ENCODE data around the gene BICDL1. TPM values are rescaled to one million over a fixed set of nuclear protein-coding genes. Genes with fewer than 3 reads are reported as not detected.
"Not testable (repeated sequence)": the region's sequence is repeated elsewhere in the genome, so short reads cannot be mapped to it uniquely, and the experiment has no call there.

Gene BICDL1
- total and polyA plus RNA-seq, 2 donors (not counting 1 experiment from before 2014, with no cell fraction given): not detected

GRCh38 chr12:120039711-120040110, 50.7 kb downstream of the BICDL1 start:
- H3K9me3 ChIP-seq (ENCODE audit: control insufficient read depth, insufficient read depth, low read depth, low read length): no peaks in the 10 kb centered on the region
- H3K9ac ChIP-seq (ENCODE audit: insufficient read depth, low read length): no peak overlapping the region
- no peak for DNase-seq (ENCODE audit: low read depth in 2 of 2)
- H3K27ac ChIP-seq (ENCODE audit: insufficient read depth, low read length): no peak overlapping the region
- TF ChIP-seq EZH2 (IDR thresholded peaks at IDR 0.05; ENCODE audit: low read length, missing control alignments): no peak
- H3K36me3 ChIP-seq (ENCODE audit: control insufficient read depth, insufficient read depth, low read length): no peaks in the 10 kb centered on the region
- no peak overlapping the region for H3K4me3 ChIP-seq (replicated peaks in 1 of 4; ENCODE audit: control extremely low read depth in 1 of 4, insufficient read depth in 1 of 4, low read depth in 3 of 4, low read length in 4 of 4)
- no peaks in the 10 kb centered on the region for H3K4me1 ChIP-seq (ENCODE audit: control insufficient read depth, extremely low read depth, insufficient read depth, low read length)
- no peak overlapping the region for H2AFZ ChIP-seq (ENCODE audit: low read length)
- H3K27me3 ChIP-seq (ENCODE audit: control insufficient read depth, insufficient read depth, low read length): peaks cover 3% of the 10 kb centered on the region
- no peaks in the 10 kb centered on the region for H4K20me1 ChIP-seq (ENCODE audit: control insufficient read depth, extremely low read depth, insufficient read depth, low read length)
- no peak overlapping the region for H3K4me2 ChIP-seq (ENCODE audit: extremely low read depth, insufficient read depth, low read length)
- H3K79me2 ChIP-seq (ENCODE audit: control insufficient read depth, insufficient read depth, low read length): no peaks in the 10 kb centered on the region

- H2AFZ ChIP-seq (ENCODE audit: low read length): no peak overlapping the region
- H3K27me3 ChIP-seq (ENCODE audit: control insufficient read depth, insufficient read depth, low read length): peaks cover 3% of the 10 kb centered on the region
- H3K4me1 ChIP-seq (ENCODE audit: control insufficient read depth, extremely low read depth, insufficient read depth, low read length): no peaks in the 10 kb centered on the region
- H3K4me3 ChIP-seq (replicated peaks in 1 of 4; ENCODE audit: control extremely low read depth in 1 of 4, insufficient read depth in 1 of 4, low read depth in 3 of 4, low read length in 4 of 4): no peak overlapping the region
- TF ChIP-seq CTCF (conservative IDR thresholded peaks at IDR 0.05 in 1 of 2, IDR thresholded peaks at IDR 0.05 in 1 of 2; ENCODE audit: low read depth in 1 of 2, low read length in 2 of 2): no peak
- no peak for TF ChIP-seq EZH2 (IDR thresholded peaks at IDR 0.05; ENCODE audit: low read length, missing control alignments)
- no peak overlapping the region for H3K4me2 ChIP-seq (ENCODE audit: extremely low read depth, insufficient read depth, low read length)
- H3K27ac ChIP-seq (ENCODE audit: insufficient read depth, low read length): no peak overlapping the region
- DNase-seq (ENCODE audit: low read depth in 2 of 2): no peak
- H3K79me2 ChIP-seq (ENCODE audit: control insufficient read depth, insufficient read depth, low read length): no peaks in the 10 kb centered on the region
- H3K9ac ChIP-seq (ENCODE audit: insufficient read depth, low read length): no peak overlapping the region
- H3K9me3 ChIP-seq (ENCODE audit: control insufficient read depth, insufficient read depth, low read depth, low read length): no peaks in the 10 kb centered on the region
- H3K36me3 ChIP-seq (ENCODE audit: control insufficient read depth, insufficient read depth, low read length): no peaks in the 10 kb centered on the region
- H4K20me1 ChIP-seq (ENCODE audit: control insufficient read depth, extremely low read depth, insufficient read depth, low read length): no peaks in the 10 kb centered on the region
Observed at GRCh38 chr12:120041386-120042231, 52.6 kb downstream of the BICDL1 start.

GRCh38 chr12:120045367-120045766, 56.3 kb downstream of the BICDL1 start:
- not testable (repeated sequence) for H3K27me3 ChIP-seq (ENCODE audit: control insufficient read depth, insufficient read depth, low read length); DNase-seq (ENCODE audit: low read depth in 2 of 2); H4K20me1 ChIP-seq (ENCODE audit: control insufficient read depth, extremely low read depth, insufficient read depth, low read length); H3K79me2 ChIP-seq (ENCODE audit: control insufficient read depth, insufficient read depth, low read length); H2AFZ ChIP-seq (ENCODE audit: low read length); H3K9me3 ChIP-seq (ENCODE audit: control insufficient read depth, insufficient read depth, low read depth, low read length); H3K36me3 ChIP-seq (ENCODE audit: control insufficient read depth, insufficient read depth, low read length); H3K27ac ChIP-seq (ENCODE audit: insufficient read depth, low read length); H3K4me2 ChIP-seq (ENCODE audit: extremely low read depth, insufficient read depth, low read length); H3K4me1 ChIP-seq (ENCODE audit: control insufficient read depth, extremely low read depth, insufficient read depth, low read length); H3K4me3 ChIP-seq (replicated peaks in 1 of 4; ENCODE audit: control extremely low read depth in 1 of 4, insufficient read depth in 1 of 4, low read depth in 3 of 4, low read length in 4 of 4); H3K9ac ChIP-seq (ENCODE audit: insufficient read depth, low read length)

- TF ChIP-seq EZH2 (IDR thresholded peaks at IDR 0.05; ENCODE audit: low read length, missing control alignments) (no peak), CTCF (conservative IDR thresholded peaks at IDR 0.05 in 1 of 2, IDR thresholded peaks at IDR 0.05 in 1 of 2; ENCODE audit: low read depth in 1 of 2, low read length in 2 of 2) (no peak)
- H3K4me2 ChIP-seq (ENCODE audit: extremely low read depth, insufficient read depth, low read length): no peak overlapping the region
- H3K9me3 ChIP-seq (ENCODE audit: control insufficient read depth, insufficient read depth, low read depth, low read length): no peaks in the 10 kb centered on the region
- no peak overlapping the region for H2AFZ ChIP-seq (ENCODE audit: low read length)
- no peaks in the 10 kb centered on the region for H3K79me2 ChIP-seq (ENCODE audit: control insufficient read depth, insufficient read depth, low read length)
- H3K4me1 ChIP-seq (ENCODE audit: control insufficient read depth, extremely low read depth, insufficient read depth, low read length): no peaks in the 10 kb centered on the region
- no peaks in the 10 kb centered on the region for H3K27me3 ChIP-seq (ENCODE audit: control insufficient read depth, insufficient read depth, low read length)
- no peak overlapping the region for H3K9ac ChIP-seq (ENCODE audit: insufficient read depth, low read length)
- DNase-seq (ENCODE audit: low read depth in 2 of 2): no peak
- no peaks in the 10 kb centered on the region for H4K20me1 ChIP-seq (ENCODE audit: control insufficient read depth, extremely low read depth, insufficient read depth, low read length)
- no peak overlapping the region for H3K27ac ChIP-seq (ENCODE audit: insufficient read depth, low read length)
- no peak overlapping the region for H3K4me3 ChIP-seq (replicated peaks in 1 of 4; ENCODE audit: control extremely low read depth in 1 of 4, insufficient read depth in 1 of 4, low read depth in 3 of 4, low read length in 4 of 4)
- no peaks in the 10 kb centered on the region for H3K36me3 ChIP-seq (ENCODE audit: control insufficient read depth, insufficient read depth, low read length)
Observed at GRCh38 chr12:120047072-120047471, 58.0 kb downstream of the BICDL1 start.
